AG09319 (cell line): Measurements from ENCODE around the gene TBC1D10B.

Experiments used
- DNase-seq: peaks from one replicate; pipeline ENCODE4 v3.0.0-alpha.2; 2010; ENCODE audit warnings: low read depth; ENCODE audit errors: extremely low read depth
- CTCF ChIP-seq: IDR thresholded peaks from 2 replicates; pipeline ENCODE4 v1.5.1; 2011; ENCODE audit warnings: low read depth, mild to moderate bottlenecking, inconsistent platforms, low read length, moderate library complexity

The TBC1D10B gene

GRCh38 chr16:30413112-30413806 is 43.0 kb upstream of the TBC1D10B start:
- DNase-seq: no peak
- no peak for TF ChIP-seq CTCF

GRCh38 chr16:30409125-30410060 is 39.1 kb upstream of the TBC1D10B start:
- peak; percentile 61 for DNase-seq
- peak; percentile 96 for TF ChIP-seq CTCF

GRCh38 chr16:30407804-30408534 is 37.7 kb upstream of the TBC1D10B start:
- no peak for DNase-seq
- TF ChIP-seq CTCF: no peak

- TF ChIP-seq CTCF: no peak
Observed at GRCh38 chr16:30407102-30407803, 37.0 kb upstream of the TBC1D10B start, which contains the start of gene ZNF771. Gene ZNF771, plus strand, starts transcription at chr16:30407606. Its CDS starts 448 bp downstream, at chr16:30408054.

GRCh38 chr16:30406795-30407101 is 36.5 kb upstream of the TBC1D10B start:
- no peak for DNase-seq
- no peak for TF ChIP-seq CTCF

More at GRCh38 chr16:30407102-30407803, 37.0 kb upstream of the TBC1D10B start, which contains the start of gene ZNF771:
- peak; percentile 64 for DNase-seq

- TF ChIP-seq CTCF: no peak
- DNase-seq: no peak
Observed at GRCh38 chr16:30401768-30402425, 31.6 kb upstream of the TBC1D10B start.
